GM13977 (cell line): ENCODE measurements around the gene NOL4L.
"Not testable (repeated sequence)": the region's sequence is repeated elsewhere in the genome, so short reads cannot be mapped to it uniquely, and the experiment has no call there.

Experiments used
- DNase-seq: peaks from one replicate; pipeline ENCODE4 v3.0.0; 2012; ENCODE audit warnings: low spot score
- in situ Hi-C: fragments of 300-500 bp; cut with MboI; formaldehyde crosslinking; loops from one replicate; pipeline ENCODE4 v1.12.0; 2022; ENCODE audit warnings: low sequenced_read_pairs, low pct_unique_long_range_greater_than_20kb, mixed read lengths, inconsistent platforms; ENCODE audit not compliant: unreplicated experiment
- TF ChIP-seq, protein P1 (sequence below): IDR thresholded peaks from 2 replicates; pipeline ENCODE4 v1.5.1; 2012; ENCODE audit warnings: mild to moderate bottlenecking, control low read depth; ENCODE audit not compliant: insufficient read depth; ENCODE audit errors: extremely low read depth, missing control alignments

The NOL4L gene

GRCh38 chr20:32580970-32581838 is 3.9 kb downstream of the NOL4L start:
- DNase-seq, result no peak
- TF ChIP-seq, protein P1, sequence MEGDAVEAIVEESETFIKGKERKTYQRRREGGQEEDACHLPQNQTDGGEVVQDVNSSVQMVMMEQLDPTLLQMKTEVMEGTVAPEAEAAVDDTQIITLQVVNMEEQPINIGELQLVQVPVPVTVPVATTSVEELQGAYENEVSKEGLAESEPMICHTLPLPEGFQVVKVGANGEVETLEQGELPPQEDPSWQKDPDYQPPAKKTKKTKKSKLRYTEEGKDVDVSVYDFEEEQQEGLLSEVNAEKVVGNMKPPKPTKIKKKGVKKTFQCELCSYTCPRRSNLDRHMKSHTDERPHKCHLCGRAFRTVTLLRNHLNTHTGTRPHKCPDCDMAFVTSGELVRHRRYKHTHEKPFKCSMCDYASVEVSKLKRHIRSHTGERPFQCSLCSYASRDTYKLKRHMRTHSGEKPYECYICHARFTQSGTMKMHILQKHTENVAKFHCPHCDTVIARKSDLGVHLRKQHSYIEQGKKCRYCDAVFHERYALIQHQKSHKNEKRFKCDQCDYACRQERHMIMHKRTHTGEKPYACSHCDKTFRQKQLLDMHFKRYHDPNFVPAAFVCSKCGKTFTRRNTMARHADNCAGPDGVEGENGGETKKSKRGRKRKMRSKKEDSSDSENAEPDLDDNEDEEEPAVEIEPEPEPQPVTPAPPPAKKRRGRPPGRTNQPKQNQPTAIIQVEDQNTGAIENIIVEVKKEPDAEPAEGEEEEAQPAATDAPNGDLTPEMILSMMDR, result no peak
- in situ Hi-C loops, result no loop called here

- TF ChIP-seq, protein P1, result no peak
- in situ Hi-C loops, result no loop called here
- no peak for DNase-seq
These were observed 4.7 kb downstream of the NOL4L start for GRCh38 chr20:32580219-32580969.

GRCh38 chr20:32578840-32579390 is 6.2 kb downstream of the NOL4L start:
- TF ChIP-seq, protein P1, result no peak
- in situ Hi-C loops, result no loop called here
- no peak for DNase-seq

DNA sequence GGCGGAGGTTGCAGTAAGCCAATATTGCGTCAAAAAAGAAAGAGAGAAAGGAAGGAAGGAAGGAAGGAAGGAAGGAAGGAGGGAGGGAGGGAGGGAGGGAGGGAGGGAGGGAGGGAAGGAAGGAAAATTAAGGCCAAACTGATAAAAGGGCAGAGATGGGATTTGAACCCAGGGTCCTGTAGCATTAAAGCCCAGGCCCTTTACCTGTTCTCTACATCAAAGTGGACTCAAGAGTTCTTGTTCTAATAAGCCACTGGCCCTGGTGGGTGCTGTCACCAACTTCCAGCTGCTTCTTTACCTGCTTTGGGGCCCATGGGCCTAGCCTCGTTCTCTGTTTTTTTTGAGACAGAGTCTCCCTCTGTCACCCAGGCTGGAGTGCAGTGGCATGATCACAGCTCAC is 7.1 kb downstream of the NOL4L start:
- in situ Hi-C loops, result not testable (repeated sequence)

GRCh38 chr20:32577657-32578056 is 7.5 kb downstream of the NOL4L start:
- DNase-seq, result no peak
- TF ChIP-seq, protein P1, result no peak
- in situ Hi-C loops, result no loop called here

More for the DNA sequence above, 7.1 kb downstream of the NOL4L start:
- not testable (repeated sequence) for DNase-seq

GRCh38 chr20:32577023-32577422 is 8.1 kb downstream of the NOL4L start:
- in situ Hi-C loops, result no loop called here

More at GRCh38 chr20:32577023-32577422, 8.1 kb downstream of the NOL4L start:
- TF ChIP-seq, protein P1, result no peak
- DNase-seq, result no peak
